SK-N-SH (cell line): ENCODE results near the gene WLS. TPM values are rescaled to one million over a fixed set of nuclear protein-coding genes. Genes with fewer than 3 reads are reported as not detected.

Experiments used
- CTCF ChIA-PET: fragments of 300-600, 350-600 bp; formaldehyde crosslinking; extraction: SDS; loops from one replicate; lab custom pipeline; 2021; lab: Yijun Ruan, JAX
- POLR2A ChIA-PET: fragments of 350-600 bp; sonication (Branson Sonifier 250); formaldehyde crosslinking; extraction: SDS; loops from one replicate; lab custom pipeline; 2020; ENCODE audit warnings: antibody characterized with exemption, inconsistent platforms; lab: Yijun Ruan, JAX
- DNase-seq: peaks from one replicate; pipeline ENCODE4 v3.0.0; 2012
- H2AFZ ChIP-seq: fragments of 200-600 bp; sonication (generic); 2 replicates; pipeline ENCODE4 v1.8.1; 2016; ENCODE audit warnings: antibody characterized with exemption, mild to moderate bottlenecking, low read depth
- H3F3A ChIP-seq: fragments of 200-600 bp; sonication (generic); replicated peaks from 2 replicates; pipeline ENCODE3; 2016; ENCODE audit warnings: antibody characterized with exemption, mild to moderate bottlenecking; ENCODE audit not compliant: insufficient read depth
- H3K27ac ChIP-seq, 2 experiments: fragments of 200-500 bp in 1 of 2; fragments of 200-600 bp in 1 of 2; sonication (Bioruptor generic) in 1 of 2; sonication (generic), shearing (Covaris generic) in 1 of 2; 2 replicates each; pipeline versions ENCODE4 v1.5.1 to v1.6.1; 2014 to 2016; ENCODE audit warnings: low read depth in 2 of 2, inconsistent platforms in 1 of 2, low read length in 1 of 2, mild to moderate bottlenecking in 1 of 2, mixed read lengths in 1 of 2
- H3K27me3 ChIP-seq: fragments of 200-600 bp; sonication (generic), shearing (Covaris generic); 2 replicates; pipeline ENCODE4 v1.6.1; 2016; ENCODE audit warnings: mixed run types; ENCODE audit not compliant: insufficient read depth
- H3K36me3 ChIP-seq, 2 experiments: fragments of 200-500 bp in 1 of 2; fragments of 200-600 bp in 1 of 2; sonication (Bioruptor generic) in 1 of 2; sonication (generic) in 1 of 2; replicated peaks in 1 of 2; 2 replicates each; pipeline versions ENCODE3 to v1.5.1; 2014 to 2016; ENCODE audit warnings: low read length in 1 of 2, mild to moderate bottlenecking in 1 of 2; ENCODE audit not compliant: insufficient read depth in 2 of 2, control insufficient read depth in 1 of 2
- H3K4me1 ChIP-seq, 2 experiments: fragments of 200-500 bp in 1 of 2; fragments of 200-600 bp in 1 of 2; sonication (Bioruptor generic) in 1 of 2; sonication (generic), shearing (Covaris generic) in 1 of 2; 2 replicates each; pipeline versions ENCODE4 v1.5.1 to v1.6.1; 2014 to 2016; ENCODE audit warnings: low read depth in 1 of 2, low read length in 1 of 2, mixed run types in 1 of 2; ENCODE audit not compliant: insufficient read depth in 2 of 2, control insufficient read depth in 1 of 2
- H3K4me2 ChIP-seq: fragments of 200-600 bp; sonication (generic), shearing (Covaris generic); 2 replicates; pipeline ENCODE4 v1.6.1; 2017; ENCODE audit warnings: mixed run types
- H3K4me3 ChIP-seq, 2 experiments: fragments of 200-500 bp in 1 of 2; fragments of 200-600 bp in 1 of 2; sonication (Bioruptor generic) in 1 of 2; sonication (generic), shearing (Covaris generic) in 1 of 2; 2 replicates each; pipeline versions ENCODE4 v1.5.1 to v1.8.1; 2014 to 2016; ENCODE audit warnings: low read depth in 2 of 2, inconsistent platforms in 1 of 2, low read length in 1 of 2, mild to moderate bottlenecking in 1 of 2, mixed read lengths in 1 of 2, moderate library complexity in 1 of 2
- H3K79me2 ChIP-seq: fragments of 200-600 bp; sonication (generic); 2 replicates; pipeline ENCODE4 v1.8.1; 2017; ENCODE audit warnings: mild to moderate bottlenecking; ENCODE audit not compliant: insufficient read depth
- H3K9ac ChIP-seq: fragments of 200-600 bp; sonication (generic); 2 replicates; pipeline ENCODE4 v1.6.1; 2017; ENCODE audit warnings: mixed run types
- H3K9me2 ChIP-seq: fragments of 200-600 bp; sonication (generic); 2 replicates; pipeline ENCODE4 v1.6.1; 2017; ENCODE audit warnings: mixed run types
- H3K9me3 ChIP-seq: fragments of 200-600 bp; sonication (generic); 2 replicates; pipeline ENCODE4 v1.6.1; 2017; ENCODE audit warnings: mixed run types, mild to moderate bottlenecking, moderate library complexity
- H4K20me1 ChIP-seq: fragments of 200-600 bp; sonication (generic); 2 replicates; pipeline ENCODE4 v1.6.1; 2017; ENCODE audit warnings: mild to moderate bottlenecking, mixed run types; ENCODE audit not compliant: insufficient read depth
- FOXM1 ChIP-seq: IDR thresholded peaks from 2 replicates; pipeline ENCODE4 v1.4.0; 2012; ENCODE audit warnings: low read depth, mild to moderate bottlenecking
- GATA2 ChIP-seq: sonication (generic); formaldehyde crosslinking; IDR thresholded peaks from 2 replicates; pipeline ENCODE4 v1.5.0; 2020; ENCODE audit warnings: mild to moderate bottlenecking, missing genetic modification reagents
- MXI1 ChIP-seq: IDR thresholded peaks from 2 replicates; pipeline ENCODE4 v1.6.1; 2012; ENCODE audit warnings: mild to moderate bottlenecking, low read depth, low read length, improper control_type of control experiment
- NFIC ChIP-seq: IDR thresholded peaks from 2 replicates; pipeline ENCODE4 v1.4.0; 2012; ENCODE audit warnings: borderline replicate concordance
- RAD21 ChIP-seq: IDR thresholded peaks from 2 replicates; pipeline ENCODE4 v1.6.1; 2012; ENCODE audit warnings: mild to moderate bottlenecking, low read length
- RXRA ChIP-seq: IDR thresholded peaks from 2 replicates; pipeline ENCODE4 v1.4.0; 2012; ENCODE audit warnings: low read depth, mild to moderate bottlenecking, borderline replicate concordance
- SIN3A ChIP-seq: IDR thresholded peaks from 2 replicates; pipeline ENCODE4 v1.6.1; 2012; ENCODE audit warnings: low read depth, mild to moderate bottlenecking, low read length, moderate library complexity, borderline replicate concordance
- SMC3 ChIP-seq: IDR thresholded peaks from 2 replicates; pipeline ENCODE4 v1.6.1; 2012; ENCODE audit warnings: low read depth, low read length, improper control_type of control experiment
- WGBS: methylation state at CpG from one replicate; pipeline ENCODE4 v1.1.6; 2017; ENCODE audit warnings: low lambda C conversion rate; 5-methylcytosine and 5-hydroxymethylcytosine counted together
- polyA plus RNA-seq, 3 experiments: library from polyadenylated mRNA; depleted of rRNA; stranded (reverse); fragments of >200 nt; gene quantifications; 2 replicates each; pipeline ENCODE4 v1.2.3, GENCODE V29; 2012
- TF ChIP-seq, protein P1 (sequence below): fragments of 150-350 bp; IDR thresholded peaks from 2 replicates; pipeline ENCODE4 v1.6.1; 2016; ENCODE audit warnings: mild to moderate bottlenecking, low read depth, low read length
- TF ChIP-seq, protein P2 (sequence below): IDR thresholded peaks from 2 replicates; pipeline ENCODE4 v1.4.0; 2012; ENCODE audit warnings: low read depth, borderline replicate concordance
- TF ChIP-seq, protein P3 (sequence below): IDR thresholded peaks from 2 replicates; pipeline ENCODE4; 2012
- TF ChIP-seq, protein P4 (sequence below): fragments of 200-600 bp; sonication (generic); IDR thresholded peaks from 2 replicates; pipeline ENCODE4 v1.6.1; 2017; ENCODE audit warnings: antibody characterized with exemption, mild to moderate bottlenecking, moderate library complexity

WLS gene
- polyA plus RNA-seq, 1 of the 3 experiments (the other 2 are of a cell fraction) = 69.0 TPM

GRCh38 chr1:68120136-68120791 lies 112.1 kb downstream of the WLS start:
- ChIA-PET CTCF (interaction anchor here (0.6 to 14.4 kb wide), 70 partner anchors 9 to 1619 kb away, joined by 3 to 477 read pairs (median 4); partner anchors contain the start of gene WLS), POLR2A (no interaction called here)
- 63% methylated on average over 7 of the region's 7 CpGs for WGBS
- H3K4me1 ChIP-seq = peaks cover 0 to 4% of the 10 kb centered on the region in 2 experiments; a peak in 3 of 4 replicates
- no peak overlapping the region for H2AFZ ChIP-seq
- H3K4me2 ChIP-seq = no peak overlapping the region
- DNase-seq = peak; percentile 56
- peaks cover 7 to 17% of the 10 kb centered on the region in 2 experiments for H3K36me3 ChIP-seq
- no peaks in the 10 kb centered on the region for H3K79me2 ChIP-seq
- H3K27me3 ChIP-seq = no peaks in the 10 kb centered on the region
- TF ChIP-seq RAD21 = peak; percentile 95
- TF ChIP-seq, protein P1, sequence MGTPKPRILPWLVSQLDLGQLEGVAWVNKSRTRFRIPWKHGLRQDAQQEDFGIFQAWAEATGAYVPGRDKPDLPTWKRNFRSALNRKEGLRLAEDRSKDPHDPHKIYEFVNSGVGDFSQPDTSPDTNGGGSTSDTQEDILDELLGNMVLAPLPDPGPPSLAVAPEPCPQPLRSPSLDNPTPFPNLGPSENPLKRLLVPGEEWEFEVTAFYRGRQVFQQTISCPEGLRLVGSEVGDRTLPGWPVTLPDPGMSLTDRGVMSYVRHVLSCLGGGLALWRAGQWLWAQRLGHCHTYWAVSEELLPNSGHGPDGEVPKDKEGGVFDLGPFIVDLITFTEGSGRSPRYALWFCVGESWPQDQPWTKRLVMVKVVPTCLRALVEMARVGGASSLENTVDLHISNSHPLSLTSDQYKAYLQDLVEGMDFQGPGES = no peak
- TF ChIP-seq, protein P2, sequence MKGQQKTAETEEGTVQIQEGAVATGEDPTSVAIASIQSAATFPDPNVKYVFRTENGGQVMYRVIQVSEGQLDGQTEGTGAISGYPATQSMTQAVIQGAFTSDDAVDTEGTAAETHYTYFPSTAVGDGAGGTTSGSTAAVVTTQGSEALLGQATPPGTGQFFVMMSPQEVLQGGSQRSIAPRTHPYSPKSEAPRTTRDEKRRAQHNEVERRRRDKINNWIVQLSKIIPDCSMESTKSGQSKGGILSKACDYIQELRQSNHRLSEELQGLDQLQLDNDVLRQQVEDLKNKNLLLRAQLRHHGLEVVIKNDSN = no peak
- no peak for TF ChIP-seq RXRA
- TF ChIP-seq, protein P3, sequence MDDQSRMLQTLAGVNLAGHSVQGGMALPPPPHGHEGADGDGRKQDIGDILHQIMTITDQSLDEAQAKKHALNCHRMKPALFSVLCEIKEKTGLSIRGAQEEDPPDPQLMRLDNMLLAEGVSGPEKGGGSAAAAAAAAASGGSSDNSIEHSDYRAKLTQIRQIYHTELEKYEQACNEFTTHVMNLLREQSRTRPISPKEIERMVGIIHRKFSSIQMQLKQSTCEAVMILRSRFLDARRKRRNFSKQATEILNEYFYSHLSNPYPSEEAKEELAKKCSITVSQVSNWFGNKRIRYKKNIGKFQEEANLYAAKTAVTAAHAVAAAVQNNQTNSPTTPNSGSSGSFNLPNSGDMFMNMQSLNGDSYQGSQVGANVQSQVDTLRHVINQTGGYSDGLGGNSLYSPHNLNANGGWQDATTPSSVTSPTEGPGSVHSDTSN = no peak
- TF ChIP-seq GATA2 (CRISPR knock-in tag) = no peak
- TF ChIP-seq, protein P4, sequence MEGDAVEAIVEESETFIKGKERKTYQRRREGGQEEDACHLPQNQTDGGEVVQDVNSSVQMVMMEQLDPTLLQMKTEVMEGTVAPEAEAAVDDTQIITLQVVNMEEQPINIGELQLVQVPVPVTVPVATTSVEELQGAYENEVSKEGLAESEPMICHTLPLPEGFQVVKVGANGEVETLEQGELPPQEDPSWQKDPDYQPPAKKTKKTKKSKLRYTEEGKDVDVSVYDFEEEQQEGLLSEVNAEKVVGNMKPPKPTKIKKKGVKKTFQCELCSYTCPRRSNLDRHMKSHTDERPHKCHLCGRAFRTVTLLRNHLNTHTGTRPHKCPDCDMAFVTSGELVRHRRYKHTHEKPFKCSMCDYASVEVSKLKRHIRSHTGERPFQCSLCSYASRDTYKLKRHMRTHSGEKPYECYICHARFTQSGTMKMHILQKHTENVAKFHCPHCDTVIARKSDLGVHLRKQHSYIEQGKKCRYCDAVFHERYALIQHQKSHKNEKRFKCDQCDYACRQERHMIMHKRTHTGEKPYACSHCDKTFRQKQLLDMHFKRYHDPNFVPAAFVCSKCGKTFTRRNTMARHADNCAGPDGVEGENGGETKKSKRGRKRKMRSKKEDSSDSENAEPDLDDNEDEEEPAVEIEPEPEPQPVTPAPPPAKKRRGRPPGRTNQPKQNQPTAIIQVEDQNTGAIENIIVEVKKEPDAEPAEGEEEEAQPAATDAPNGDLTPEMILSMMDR = peak; percentile 88
- TF ChIP-seq SMC3 = peak; percentile 90
- no peak for TF ChIP-seq MXI1
- TF ChIP-seq NFIC = no peak
- H3K9me2 ChIP-seq = no peaks in the 10 kb centered on the region
- H3K9me3 ChIP-seq = no peaks in the 10 kb centered on the region
- no peaks in the 10 kb centered on the region for H4K20me1 ChIP-seq
- H3K9ac ChIP-seq = no peak overlapping the region
- peak overlapping the region in 1 of 2 experiments; percentile 61; a peak in 1 of 4 replicates for H3K27ac ChIP-seq
- H3F3A ChIP-seq = peaks cover 15% of the 10 kb centered on the region
- H3K4me3 ChIP-seq = no peak overlapping the region; a peak in 1 of 4 replicates

- H2AFZ ChIP-seq = no peak overlapping the region
- peaks cover 0 to 4% of the 10 kb centered on the region in 2 experiments; a peak in 3 of 4 replicates for H3K4me1 ChIP-seq
- ChIA-PET CTCF (interaction anchor here (0.6 to 14.4 kb wide), 36 partner anchors 8 to 1619 kb away, joined by 3 to 477 read pairs (median 6); partner anchors contain the start of gene WLS), POLR2A (no interaction called here)
- no peaks in the 10 kb centered on the region for H3K27me3 ChIP-seq
- no peak overlapping the region for H3K27ac ChIP-seq
- no peak overlapping the region for H3K4me2 ChIP-seq
- H3F3A ChIP-seq = peaks cover 15% of the 10 kb centered on the region
- no peak for DNase-seq
- H3K9me2 ChIP-seq = no peaks in the 10 kb centered on the region
- no peaks in the 10 kb centered on the region for H3K9me3 ChIP-seq
- 91% methylated on average over 4 of the region's 4 CpGs for WGBS
- no peaks in the 10 kb centered on the region for H4K20me1 ChIP-seq
- no peak overlapping the region for H3K4me3 ChIP-seq
- peaks cover 0 to 13% of the 10 kb centered on the region in 2 experiments for H3K36me3 ChIP-seq
- H3K79me2 ChIP-seq = no peaks in the 10 kb centered on the region
- H3K9ac ChIP-seq = no peak overlapping the region
- TF ChIP-seq FOXM1 (no peak), RXRA (no peak), NFIC (no peak), SMC3 (no peak), SIN3A (no peak)
- TF ChIP-seq, protein P3 = no peak
- TF ChIP-seq, protein P1 = no peak
Observed at GRCh38 chr1:68119445-68119844, 112.9 kb downstream of the WLS start.
